H1 (cell line): ENCODE data around the gene CHRNA1. TPM values are rescaled to one million over a fixed set of nuclear protein-coding genes. Genes with fewer than 3 reads are reported as not detected.

Experiments
- CTCF ChIA-PET: fragments of 300-600 bp; sonication (Branson Sonifier 250); formaldehyde crosslinking; loops from one replicate; lab custom pipeline; 2021; ENCODE audit not compliant: partially characterized antibody; lab: Charles Lee
- POLR2A ChIA-PET: fragments of 300-600 bp; sonication (Branson Sonifier 250); formaldehyde crosslinking; loops from one replicate; lab custom pipeline; 2021; ENCODE audit warnings: inconsistent platforms; ENCODE audit not compliant: partially characterized antibody; lab: Charles Lee
- DNase-seq, 2 experiments: peaks; one replicate each; pipeline versions ENCODE4 v3.0.0 to v3.0.0-alpha.2; 2010 to 2022; ENCODE audit warnings: low spot score in 2 of 2, low read depth in 1 of 2, mixed read lengths in 1 of 2
- FAIRE-seq: peaks from 2 replicates; lab custom pipeline; 2011; peaks lifted over from hg19 to GRCh38; lab: Jason Lieb, UNC
- H2AFZ ChIP-seq: 2 replicates; pipeline ENCODE4 v1.8.1; 2012; ENCODE audit warnings: low read length, inconsistent platforms
- H2AK5ac ChIP-seq: 2 replicates; pipeline ENCODE4 v1.6.1; 2013; ENCODE audit warnings: low read depth, low read length
- H2BK120ac ChIP-seq: replicated peaks from 2 replicates; pipeline ENCODE3; 2013; ENCODE audit warnings: low read depth, low read length, inconsistent platforms
- H2BK12ac ChIP-seq: 2 replicates; pipeline ENCODE4 v1.6.1; 2013; ENCODE audit warnings: low read depth, low read length
- H2BK15ac ChIP-seq: 2 replicates; pipeline ENCODE4 v1.6.1; 2013; ENCODE audit warnings: low read length
- H2BK20ac ChIP-seq: 2 replicates; pipeline ENCODE4 v1.6.1; 2013; ENCODE audit warnings: low read length
- H2BK5ac ChIP-seq: 2 replicates; pipeline ENCODE4 v1.6.1; 2013; ENCODE audit warnings: low read depth, low read length
- H3K14ac ChIP-seq: 2 replicates; pipeline ENCODE4 v1.6.1; 2013; ENCODE audit warnings: inconsistent platforms; ENCODE audit not compliant: insufficient read length
- H3K18ac ChIP-seq: 2 replicates; pipeline ENCODE4 v1.6.1; 2013; ENCODE audit warnings: low read length; ENCODE audit errors: extremely low read depth
- H3K23ac ChIP-seq: 2 replicates; pipeline ENCODE4 v1.6.1; 2013; ENCODE audit warnings: inconsistent platforms; ENCODE audit not compliant: insufficient read length
- H3K23me2 ChIP-seq: 2 replicates; pipeline ENCODE4 v1.6.1; 2013; ENCODE audit warnings: low read depth, low read length
- H3K27ac ChIP-seq: 2 replicates; pipeline ENCODE4 v1.6.1; 2011; ENCODE audit warnings: low read depth, low read length, inconsistent platforms
- H3K27me3 ChIP-seq, 4 experiments: replicated peaks in 1 of 4; 1 replicate in 1 of 4; 2 replicates in 3 of 4; pipeline versions ENCODE4 v1.6.1 to v1.8.1; 2011 to 2013; ENCODE audit warnings: low read length in 3 of 4, mild to moderate bottlenecking in 3 of 4, inconsistent platforms in 2 of 4, mixed read lengths in 2 of 4, moderate library complexity in 1 of 4; ENCODE audit not compliant: control insufficient read depth in 3 of 4, insufficient read depth in 3 of 4; ENCODE audit errors: extremely low read depth in 1 of 4
- H3K36me3 ChIP-seq, 4 experiments: 2 replicates each; pipeline versions ENCODE4 v1.6.1 to v1.8.1; 2011 to 2013; ENCODE audit warnings: mild to moderate bottlenecking in 4 of 4, low read length in 3 of 4, moderate library complexity in 2 of 4, control low read depth in 1 of 4, inconsistent platforms in 1 of 4; ENCODE audit not compliant: insufficient read depth in 4 of 4, control insufficient read depth in 2 of 4
- H3K4ac ChIP-seq: replicated peaks from 2 replicates; pipeline ENCODE3; 2013; ENCODE audit warnings: low read length, low read depth, mixed read lengths, inconsistent platforms; ENCODE audit not compliant: insufficient read length
- H3K4me1 ChIP-seq, 4 experiments: replicated peaks in 1 of 4; 1 replicate in 1 of 4; 2 replicates in 3 of 4; pipeline versions ENCODE4 v1.6.1 to v1.8.1; 2011 to 2013; ENCODE audit warnings: low read length in 3 of 4, inconsistent platforms in 2 of 4, mixed read lengths in 1 of 4; ENCODE audit not compliant: insufficient read depth in 4 of 4, control insufficient read depth in 3 of 4
- H3K4me2 ChIP-seq, 2 experiments: 2 replicates each; pipeline versions ENCODE4 v1.6.1 to v1.8.1; 2011 to 2013; ENCODE audit warnings: low read depth in 2 of 2, low read length in 2 of 2, control low read depth in 1 of 2, inconsistent platforms in 1 of 2, mild to moderate bottlenecking in 1 of 2; ENCODE audit not compliant: insufficient read depth in 1 of 2
- H3K4me3 ChIP-seq, 4 experiments: fragments of 200-600, 300-600 bp in 1 of 4; sonication (generic), shearing (Covaris generic), sonication (Bioruptor Twin) in 1 of 4; 2 replicates each; pipeline versions ENCODE4 v1.5.1 to v1.8.1; 2011 to 2016; ENCODE audit warnings: low read length in 4 of 4, low read depth in 3 of 4, control low read depth in 2 of 4, inconsistent platforms in 2 of 4, mild to moderate bottlenecking in 2 of 4, mixed read lengths in 1 of 4, moderate library complexity in 1 of 4; ENCODE audit not compliant: insufficient read depth in 2 of 4; ENCODE audit errors: extremely low read depth in 1 of 4
- H3K56ac ChIP-seq: replicated peaks from 2 replicates; pipeline ENCODE3; 2013; ENCODE audit warnings: low read depth, mild to moderate bottlenecking, mixed read lengths, low read length, inconsistent platforms; ENCODE audit not compliant: insufficient read length
- H3K79me1 ChIP-seq: 2 replicates; pipeline ENCODE4 v1.6.1; 2013; ENCODE audit warnings: low read depth, low read length, control low read depth
- H3K79me2 ChIP-seq, 2 experiments: 2 replicates each; pipeline versions ENCODE4 v1.6.1 to v1.8.1; 2012 to 2013; ENCODE audit warnings: low read length in 2 of 2, mild to moderate bottlenecking in 2 of 2, inconsistent platforms in 1 of 2; ENCODE audit not compliant: insufficient read depth in 2 of 2, control insufficient read depth in 1 of 2
- H3K9ac ChIP-seq, 4 experiments: replicated peaks in 1 of 4; 1 replicate in 1 of 4; 2 replicates in 3 of 4; pipeline versions ENCODE4 v1.6.1 to v1.8.1; 2011 to 2013; ENCODE audit warnings: low read depth in 3 of 4, low read length in 3 of 4, control low read depth in 2 of 4, mild to moderate bottlenecking in 2 of 4, moderate library complexity in 2 of 4, inconsistent platforms in 1 of 4; ENCODE audit errors: extremely low read depth in 1 of 4
- H3K9me3 ChIP-seq, 2 experiments: 2 replicates each; pipeline versions ENCODE4 v1.6.1 to v1.8.1; 2012 to 2013; ENCODE audit warnings: mild to moderate bottlenecking in 2 of 2, moderate library complexity in 2 of 2, control low read depth in 1 of 2, inconsistent platforms in 1 of 2, low read depth in 1 of 2, low read length in 1 of 2, mixed read lengths in 1 of 2; ENCODE audit not compliant: insufficient read depth in 2 of 2
- H4K20me1 ChIP-seq, 2 experiments: replicated peaks in 1 of 2; 2 replicates each; pipeline versions ENCODE3 to v1.8.1; 2011 to 2013; ENCODE audit warnings: inconsistent platforms in 2 of 2, low read length in 2 of 2, mild to moderate bottlenecking in 1 of 2; ENCODE audit not compliant: insufficient read depth in 2 of 2, control insufficient read depth in 1 of 2
- H4K5ac ChIP-seq: 2 replicates; pipeline ENCODE4 v1.6.1; 2013; ENCODE audit warnings: low read length, low read depth, mixed read lengths, inconsistent platforms; ENCODE audit not compliant: insufficient read length
- H4K8ac ChIP-seq: 2 replicates; pipeline ENCODE4 v1.8.0; 2013; ENCODE audit warnings: mild to moderate bottlenecking, moderate library complexity, low read length, inconsistent platforms; ENCODE audit not compliant: insufficient read depth; ENCODE audit errors: extremely low read depth
- H4K91ac ChIP-seq: replicated peaks from 2 replicates; pipeline ENCODE3; 2013; ENCODE audit warnings: low read length, mixed read lengths, inconsistent platforms; ENCODE audit not compliant: insufficient read length
- CREB1 ChIP-seq: IDR thresholded peaks from 2 replicates; pipeline ENCODE4 v1.6.1; 2012; ENCODE audit warnings: inconsistent platforms
- HDAC2 ChIP-seq, 2 experiments: fragments of 300-600 bp in 1 of 2; sonication (generic) in 1 of 2; IDR thresholded peaks; 2 replicates each; pipeline ENCODE4 v1.6.1; 2011 to 2012; ENCODE audit warnings: low read depth in 2 of 2, low read length in 2 of 2, mild to moderate bottlenecking in 2 of 2, moderate library complexity in 2 of 2, borderline replicate concordance in 1 of 2, inconsistent platforms in 1 of 2
- KDM4A ChIP-seq: IDR thresholded peaks from one replicate; pipeline ENCODE4 v1.7.1; 2012; ENCODE audit warnings: low read depth, mild to moderate bottlenecking, moderate library complexity, low read length, inconsistent platforms; ENCODE audit not compliant: severe bottlenecking
- NANOG ChIP-seq: IDR thresholded peaks from 2 replicates; pipeline ENCODE4 v1.6.1; 2011; ENCODE audit warnings: low read length, low read depth, mild to moderate bottlenecking, inconsistent platforms; ENCODE audit not compliant: insufficient read depth, poor library complexity, severe bottlenecking
- SP2 ChIP-seq: IDR thresholded peaks from 2 replicates; pipeline ENCODE4 v1.6.1; 2012; ENCODE audit warnings: mild to moderate bottlenecking, low read length, inconsistent platforms
- SRF ChIP-seq: IDR thresholded peaks from 2 replicates; pipeline ENCODE4 v1.6.1; 2011; ENCODE audit warnings: mild to moderate bottlenecking, low read depth, low read length, moderate library complexity
- WGBS, 2 experiments: shearing (Covaris generic) in 1 of 2; methylation state at CpG; one replicate each; pipeline versions ENCODE4 v1.1.6 to v1.1.7; 2013 to 2015; ENCODE audit warnings: low lambda C conversion rate in 2 of 2, mixed read lengths in 2 of 2, inconsistent platforms in 1 of 2, low coverage in 1 of 2, missing lambda C conversion rate in 1 of 2; ENCODE audit not compliant: insufficient replicate concordance in 2 of 2, insufficient coverage in 1 of 2, insufficient read length in 1 of 2; ENCODE audit errors: extremely low coverage in 1 of 2, missing lambda C conversion rate in 1 of 2; 5-methylcytosine and 5-hydroxymethylcytosine counted together
- long read RNA-seq, 2 experiments: library from RNA in 1 of 2; library from capped mRNA in 1 of 2; stranded (forward); transcript quantifications; one replicate each; pipeline ENCODE4 v2.0.0, GENCODE V29; 2021; ENCODE audit warnings: inconsistent platforms in 1 of 2
- polyA minus RNA-seq, 3 experiments: library from RNA; depleted of rRNA, polyadenylated mRNA; stranded (reverse); fragments of >200 nt; gene quantifications; 1 replicate in 2 of 3; 2 replicates in 1 of 3; pipeline ENCODE4 v1.2.3, GENCODE V29; 2011
- polyA plus RNA-seq, 7 experiments: library from polyadenylated mRNA; depleted of rRNA in 3 of 7; stranded (reverse) in 5 of 7; unstranded in 2 of 7; fragments of >200 nt in 5 of 7; fragments of 200-250 nt in 2 of 7; gene quantifications; 1 replicate in 5 of 7; 2 replicates in 1 of 7; 4 replicates in 1 of 7; pipeline versions ENCODE4 v1.2.1 to v1.2.3, GENCODE V29; 2011 to 2013; ENCODE audit warnings: missing spikeins in 2 of 7, mixed read lengths in 2 of 7
- total RNA-seq: library from RNA; stranded (reverse); fragmentation: NEBNext Ultra II Directional; extraction: Animal tissue kit (Norgen Biotek cat#: 25700); gene quantifications from 2 replicates; pipeline ENCODE4 v1.2.1, GENCODE V29; 2021

Gene CHRNA1
- total RNA-seq, result 0.15 TPM in 1 of 2 replicates, not detected in the other
- polyA plus RNA-seq (2011; rRNA removed), result 0.11 and 0.17 TPM in 2 replicates
- 0.10 TPM for polyA plus RNA-seq (2011; cell fraction: cytosol; rRNA removed)
- polyA plus RNA-seq (2011; cell fraction: nucleus; rRNA removed), result 0.30 TPM
- 0.19 to 0.20 TPM in 2 of 4 replicates, not detected in the others for polyA plus RNA-seq (2012, experiment 1 of 2)
- polyA plus RNA-seq (2012, experiment 2 of 2), result not detected
- 0.12 TPM for polyA plus RNA-seq (2013, experiment 1 of 2)
- polyA plus RNA-seq (2013, experiment 2 of 2), result 0.07 TPM
- polyA minus RNA-seq (2011; rRNA and poly(A)+ RNA removed), result 0.47 TPM in 1 of 2 replicates, not detected in the other
- not detected for polyA minus RNA-seq (2011; cell fraction: cytosol; rRNA and poly(A)+ RNA removed)
- polyA minus RNA-seq (2011; cell fraction: nucleus; rRNA and poly(A)+ RNA removed), result not detected
- long read RNA-seq, experiment 1, result 0 reads
- long read RNA-seq, experiment 2, result 0 reads

- ChIA-PET POLR2A (interaction anchor here (1.4 kb wide), 1 partner anchor 11 kb away, joined by 3 read pairs; no protein-coding TSS in a partner anchor), CTCF (interaction anchor here (0.6 to 5.8 kb wide), 16 partner anchors 7 to 299 kb away, joined by 3 to 55 read pairs (median 3); no protein-coding TSS in a partner anchor)
- no peaks in the 10 kb centered on the region for H3K79me2 ChIP-seq
- FAIRE-seq, result no peak
- H2BK120ac ChIP-seq, result no peak within 1 kb of the TSS
- H3K4me2 ChIP-seq, result no peak within 1 kb of the TSS
- H2BK12ac ChIP-seq, result peak within 1 kb of the TSS; percentile 31; the same call in 1 of the 2 replicates
- H3K79me1 ChIP-seq, result no peaks in the 10 kb centered on the region
- H3K23me2 ChIP-seq, result no peaks in the 10 kb centered on the region
- H3K36me3 ChIP-seq, result no peaks in the 10 kb centered on the region
- no peak within 1 kb of the TSS for H3K27ac ChIP-seq
- H4K8ac ChIP-seq, result no peak within 1 kb of the TSS
- H3K9ac ChIP-seq, result no peak within 1 kb of the TSS
- H2BK20ac ChIP-seq, result peak within 1 kb of the TSS; percentile 37; the same call in 1 of the 2 replicates
- H4K5ac ChIP-seq, result no peak within 1 kb of the TSS
- H4K20me1 ChIP-seq, result no peaks in the 10 kb centered on the region
- H2AFZ ChIP-seq, result peak within 1 kb of the TSS; percentile 37; the same call in 1 of the 2 replicates
- no peak for TF ChIP-seq HDAC2 (IDR thresholded peaks at IDR 0.05; ENCODE audit: borderline replicate concordance in 1 of 2, low read depth in 2 of 2, low read length in 2 of 2)
- no peak for TF ChIP-seq NANOG
- TF ChIP-seq SP2, result no peak
- no peak for TF ChIP-seq KDM4A
- no peak for TF ChIP-seq SRF
- TF ChIP-seq CREB1, result no peak
- TF ChIP-seq, all 59 proteins: peak for 0
- Histone ChIP-seq H3K4me3 (no peak within 1 kb of the TSS), H2BK15ac (peak within 1 kb of the TSS; percentile 20; the same call in 1 of the 2 replicates), H3K27me3 (no peaks in the 10 kb centered on the region; a peak in 1 of 7 replicates), H4K91ac (no peak within 1 kb of the TSS), H3K4me1 (peaks cover 0 to 7% (median under 1%) of the 10 kb centered on the region in 4 experiments; a peak in 5 of 7 replicates), H3K4ac (no peak within 1 kb of the TSS), H2BK5ac (peak within 1 kb of the TSS; percentile 62; the same call in 1 of the 2 replicates), H3K56ac (no peak within 1 kb of the TSS), H3K18ac (0 out of 2 replicates have a peak within 1 kb of the TSS, but pooled peaks have one; percentile 20), H3K14ac (no peak within 1 kb of the TSS), H2AK5ac (no peak within 1 kb of the TSS), H3K9me3 (no peaks in the 10 kb centered on the region), H3K23ac (no peak within 1 kb of the TSS)
- DNase-seq, result no peak
- 92% methylated on average over 13 of the region's 13 CpGs; no CpG with 5 or more reads in 1 of the 2 experiments for WGBS, 2 experiments
These were observed at the start of gene CHRNA1 for GRCh38 chr2:174764280-174765255. Gene CHRNA1, minus strand, starts transcription at chr2:174764472. Its CDS starts 78 bp downstream, at chr2:174764394.
